ENCODE data around the gene ZNF322.

Gene ZNF322

GRCh38 chr6:26588965-26589364 lies 70.6 kb downstream of the ZNF322 start:
- no peak for DNase-seq (ENCODE audit: low spot score)

All from activated CD4-positive, alpha-beta T cell treated with anti-CD3 and anti-CD28 coated beads, Interleukin-2, Interleukin-4, amounts not matched to agents 100 ng/mL and 50 ng/mL, durations not matched to agents 16 hours and 8 hours (primary cell).